OCI-M2 (cell line): Measurements from ENCODE around the gene HDGF.

Experiments used
- DNase-seq: peaks from one replicate; lab custom pipeline; 2025; ENCODE audit not compliant: unreplicated experiment; lab: John Stamatoyannopoulos, UW

HDGF gene

DNA sequence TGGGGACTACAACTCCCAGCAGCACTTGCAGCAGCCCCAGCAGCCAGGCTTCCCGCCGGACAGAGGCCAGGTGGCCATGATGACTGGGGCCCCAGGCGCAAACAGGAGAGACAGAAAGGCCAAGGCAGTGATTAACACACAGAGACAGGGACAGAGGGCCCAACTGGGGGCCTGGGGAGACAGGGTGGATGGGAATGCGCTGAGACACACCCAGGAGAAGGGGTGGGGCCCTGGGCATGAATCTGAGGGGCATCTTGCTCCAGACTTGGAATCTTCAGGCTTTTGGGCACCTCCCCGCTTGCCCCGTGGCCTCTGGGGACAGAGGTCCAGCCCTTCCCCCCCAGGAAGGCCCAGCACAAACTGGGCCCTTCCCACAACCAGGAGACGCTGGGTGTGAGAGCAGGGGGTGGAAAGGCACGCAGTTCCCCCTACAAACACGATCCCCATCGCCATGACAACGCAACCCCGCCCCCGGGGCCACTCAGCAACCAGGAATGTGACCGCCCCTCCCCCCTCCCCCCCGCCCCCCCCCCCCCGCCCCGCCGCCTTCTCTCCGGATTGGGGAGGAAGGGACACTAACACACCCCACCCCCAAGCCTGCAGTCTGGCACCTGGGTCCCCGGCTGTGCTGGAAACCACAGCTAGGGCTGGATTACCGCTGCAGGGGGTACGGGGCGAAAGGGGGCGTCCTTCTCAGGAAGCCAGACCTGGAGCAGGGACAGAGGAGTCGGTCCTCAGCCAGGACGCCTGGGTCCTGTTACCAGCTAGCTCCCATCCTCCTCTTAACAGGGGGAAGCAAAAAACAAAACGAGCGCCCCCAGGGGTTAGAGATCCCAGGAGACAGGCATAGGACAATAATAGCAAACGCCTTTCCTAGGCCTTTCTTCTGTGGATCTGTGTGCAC, 4.5 kb downstream of the HDGF start:
- DNase-seq, result no peak

DNA sequence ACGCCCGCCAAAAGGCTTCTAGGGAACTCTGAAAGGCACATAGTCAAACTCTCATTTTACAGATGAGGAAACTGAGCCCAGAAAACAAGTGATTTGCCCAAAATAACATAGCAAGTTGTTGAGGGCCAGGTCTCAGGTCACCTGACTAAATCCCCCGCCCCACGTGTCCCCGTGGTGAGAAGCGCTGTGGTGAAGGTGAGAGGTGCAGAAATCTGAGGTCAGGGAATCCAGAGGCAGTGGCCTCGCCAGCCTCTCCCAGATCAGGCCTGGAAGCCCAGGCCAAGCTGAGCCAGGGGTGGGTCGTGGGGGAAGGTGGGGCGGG, 5.1 kb downstream of the HDGF start:
- DNase-seq, result no peak

DNA sequence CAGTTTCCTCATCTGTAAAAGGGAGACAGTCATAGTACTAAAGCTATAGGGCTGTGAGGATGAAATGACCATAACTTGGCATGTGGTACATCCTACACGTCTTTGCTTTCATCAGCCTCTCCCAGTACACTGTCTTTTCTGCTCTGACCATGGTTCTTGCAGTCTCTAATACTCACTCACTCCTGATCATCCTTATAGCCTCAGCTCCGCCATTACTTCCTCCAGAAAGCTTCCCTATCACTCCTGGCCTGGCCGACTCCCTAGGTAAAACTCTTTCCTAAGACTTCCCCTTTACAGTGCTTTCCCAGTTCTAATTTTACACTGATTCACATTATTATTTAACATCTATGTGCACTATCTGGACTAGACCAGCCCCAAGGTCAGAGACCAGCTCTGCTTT, 5.6 kb downstream of the HDGF start:
- no peak for DNase-seq

DNA sequence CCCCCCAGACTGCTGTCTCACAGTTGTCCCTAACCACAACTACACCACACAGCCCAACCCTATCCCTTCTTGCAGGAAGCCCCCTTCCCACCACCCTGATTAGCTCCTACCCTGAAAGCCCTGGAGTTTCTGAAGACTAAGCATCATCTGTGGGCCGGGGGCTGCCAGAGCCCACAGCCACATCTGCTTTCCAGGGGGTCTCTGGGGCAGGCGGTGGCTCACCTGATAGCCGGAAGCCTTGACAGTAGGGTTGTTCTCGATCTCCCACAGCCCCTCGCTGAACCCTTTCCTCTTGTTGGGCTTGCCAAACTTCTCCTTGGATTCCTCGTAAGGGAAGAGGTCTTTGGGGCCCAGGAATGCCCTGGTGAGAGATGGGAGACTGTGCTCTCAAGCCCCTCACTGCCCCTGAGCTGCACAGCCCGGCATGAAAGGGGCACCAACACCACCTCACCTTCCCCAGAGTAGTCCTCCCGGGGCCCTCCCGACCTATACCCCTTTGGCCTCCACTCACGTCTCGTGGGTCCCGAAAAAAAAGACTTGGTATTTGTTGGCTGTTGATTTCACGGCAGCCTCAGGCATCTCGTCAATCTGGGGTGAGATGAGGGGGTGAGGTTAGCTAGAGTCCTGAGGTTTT, 6.6 kb downstream of the HDGF start:
- no peak for DNase-seq

DNA sequence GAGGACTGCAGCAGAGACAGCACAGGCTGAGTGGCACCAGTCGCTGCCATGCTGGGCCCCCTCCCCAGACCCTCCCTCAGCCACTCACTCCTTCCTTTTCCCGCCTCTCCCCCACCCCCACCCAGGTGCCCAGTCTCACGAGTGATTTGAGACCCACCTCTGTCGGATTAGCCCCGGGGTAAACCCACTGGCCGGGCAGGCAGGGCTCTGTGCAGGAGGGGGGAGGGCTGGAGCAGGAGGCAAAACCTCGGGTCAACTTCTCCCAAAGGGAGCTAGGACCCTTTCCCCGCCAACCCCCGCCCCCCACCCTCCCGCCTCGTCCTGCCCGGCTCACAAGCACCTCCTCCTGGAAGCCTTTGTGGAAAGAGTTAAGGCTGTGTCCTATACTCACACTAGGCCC, 7.1 kb downstream of the HDGF start:
- no peak for DNase-seq

DNA sequence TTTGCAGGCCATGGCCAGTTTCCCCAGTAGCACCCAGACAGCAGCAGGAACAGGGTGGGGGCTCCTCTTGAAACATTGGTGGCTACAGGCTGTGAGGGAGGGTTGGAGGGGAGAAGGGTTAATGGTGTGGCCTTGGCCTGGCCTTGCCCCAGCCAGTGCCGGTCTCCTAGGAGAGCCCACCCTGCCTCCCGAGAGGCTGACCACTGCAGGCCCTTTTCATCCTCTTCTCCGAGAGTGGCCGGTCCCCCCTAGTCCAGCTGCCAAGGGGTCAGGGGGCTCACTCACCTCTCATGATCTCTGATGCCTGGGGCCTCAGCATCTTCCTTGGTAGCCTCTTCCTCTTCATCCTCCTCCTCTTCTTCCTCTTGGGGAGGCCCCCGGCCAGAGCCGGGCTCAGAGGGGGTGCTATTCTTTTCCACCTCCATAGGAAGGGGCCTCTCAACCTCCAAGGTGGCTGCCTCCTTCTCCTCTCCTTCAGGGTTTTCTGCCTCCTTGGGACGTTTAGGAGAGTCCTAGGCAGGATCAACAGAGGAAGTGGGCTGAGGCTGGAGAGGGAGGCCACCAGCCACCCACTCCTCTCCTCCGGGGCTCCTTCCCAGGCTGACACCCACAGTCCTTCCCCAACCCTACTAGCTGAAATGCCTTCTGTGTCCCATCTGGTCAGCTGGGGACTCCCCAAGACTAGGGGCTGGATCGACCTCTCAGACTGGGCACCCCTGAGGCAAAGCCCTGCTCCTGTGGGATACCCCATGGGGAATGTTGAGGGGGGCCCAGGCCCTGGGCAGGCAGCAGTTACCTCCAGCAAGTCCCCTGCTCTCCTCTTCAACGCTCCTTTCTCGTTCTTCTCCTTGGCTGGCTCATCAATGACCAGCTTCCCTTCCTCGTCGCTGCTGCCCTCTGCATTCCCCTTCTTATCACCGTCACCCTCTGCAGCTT, 7.8 kb downstream of the HDGF start:
- no peak for DNase-seq

DNA sequence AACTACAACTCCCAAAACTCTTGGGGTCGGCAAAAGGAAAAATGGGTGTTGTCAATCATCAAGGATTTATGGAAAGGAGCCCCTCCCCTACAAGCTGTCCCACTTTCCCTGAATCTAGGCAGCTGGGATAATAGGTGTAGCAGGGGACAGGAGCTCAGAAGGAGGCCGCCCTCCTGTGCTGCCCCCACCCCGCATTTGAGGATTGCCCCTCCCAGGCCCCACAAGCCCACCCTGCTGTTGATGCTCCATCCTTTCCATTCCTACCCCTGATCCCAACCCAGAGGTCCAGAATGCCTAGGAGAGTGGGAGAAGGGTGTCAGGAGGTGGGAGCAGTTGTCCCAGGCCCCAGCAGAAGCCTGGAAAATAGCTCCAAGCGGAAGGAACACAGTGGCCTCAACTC, 8.7 kb downstream of the HDGF start:
- DNase-seq, result no peak

DNA sequence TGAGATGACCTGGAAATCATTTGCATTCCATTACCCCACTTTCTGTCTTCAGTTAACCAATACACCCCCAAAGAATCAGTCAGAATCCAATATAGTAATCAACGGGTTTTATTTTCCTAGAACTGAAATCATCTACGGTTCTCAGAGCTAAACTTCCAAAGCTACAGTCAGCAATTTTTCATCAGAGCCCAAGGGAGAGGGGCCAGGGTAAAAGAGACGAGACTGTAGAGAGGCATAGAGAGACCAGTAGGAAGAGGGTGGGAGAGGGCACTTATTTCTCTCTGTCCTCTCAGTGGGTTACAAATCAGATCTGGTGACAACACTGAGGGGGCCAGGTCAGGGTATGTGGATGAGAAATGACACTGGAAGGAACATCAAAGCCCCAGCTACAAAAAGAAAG, 9.5 kb downstream of the HDGF start:
- no peak for DNase-seq

DNA sequence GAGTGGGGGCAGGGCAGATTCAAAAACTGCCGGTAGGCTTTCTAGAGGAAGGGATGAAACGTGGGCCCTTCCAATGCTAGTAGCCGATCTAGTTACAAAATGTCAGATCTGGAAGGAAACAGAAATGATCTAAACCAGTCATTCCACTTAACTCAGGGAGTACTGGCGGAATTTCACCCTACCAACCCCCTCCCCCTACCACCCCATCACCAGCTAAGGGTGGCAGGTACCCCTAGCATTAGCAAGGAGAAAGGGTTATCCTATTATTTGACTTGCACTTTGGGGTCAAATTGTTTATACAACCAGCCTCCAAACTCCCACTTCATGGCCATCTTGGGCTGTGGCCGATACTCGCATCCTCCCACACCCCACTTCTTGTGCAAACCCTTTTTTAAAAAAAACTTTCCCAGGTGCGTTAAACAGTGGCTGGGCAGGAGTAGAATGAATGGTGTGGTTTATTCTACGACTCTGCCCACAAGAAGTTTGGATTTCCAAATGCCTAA, 9.9 kb downstream of the HDGF start:
- no peak for DNase-seq

DNA sequence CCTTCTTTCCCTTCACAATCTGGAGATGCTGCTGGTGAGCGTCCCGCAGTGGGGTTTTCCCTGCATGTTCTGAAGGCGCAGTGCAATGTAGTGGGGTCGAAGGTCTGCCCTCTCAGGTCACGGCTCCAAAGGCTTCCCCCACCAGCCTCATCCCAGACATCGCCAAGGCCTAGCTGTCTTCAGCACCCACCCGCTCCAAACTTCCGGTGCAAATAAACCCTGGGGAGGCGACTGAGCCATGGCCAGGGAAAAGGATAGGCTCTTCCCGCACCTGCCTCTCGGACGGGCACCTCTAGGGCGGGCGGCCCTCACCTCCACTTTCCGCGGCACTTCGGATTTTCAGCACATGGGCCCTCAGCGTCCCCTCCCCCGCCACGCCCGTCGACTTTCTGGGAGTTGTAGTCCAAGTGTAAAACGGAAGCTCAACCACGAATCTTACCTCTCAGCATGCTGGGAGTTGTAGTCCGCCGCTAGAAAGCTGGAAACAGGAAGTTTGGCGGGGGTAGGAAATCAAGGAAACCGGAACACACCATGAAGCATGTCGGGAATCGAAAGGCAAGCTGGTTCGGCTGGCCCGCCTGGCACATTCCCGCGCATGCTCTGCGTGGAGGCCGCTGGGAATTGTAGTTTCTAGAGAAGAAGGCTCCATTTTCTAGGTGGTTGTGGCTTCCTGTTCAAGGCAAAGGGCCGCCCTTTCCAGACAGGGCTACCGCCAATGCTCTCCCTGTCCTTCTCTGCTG, 10.6 kb downstream of the HDGF start, which contains the start of gene MRPL24:
TSS of gene MRPL24 (minus strand) at position 348 of the 740 bp plus-strand sequence. CDS start 2,384 bp downstream, outside the sequence.
- DNase-seq, result peak; percentile 88

DNA sequence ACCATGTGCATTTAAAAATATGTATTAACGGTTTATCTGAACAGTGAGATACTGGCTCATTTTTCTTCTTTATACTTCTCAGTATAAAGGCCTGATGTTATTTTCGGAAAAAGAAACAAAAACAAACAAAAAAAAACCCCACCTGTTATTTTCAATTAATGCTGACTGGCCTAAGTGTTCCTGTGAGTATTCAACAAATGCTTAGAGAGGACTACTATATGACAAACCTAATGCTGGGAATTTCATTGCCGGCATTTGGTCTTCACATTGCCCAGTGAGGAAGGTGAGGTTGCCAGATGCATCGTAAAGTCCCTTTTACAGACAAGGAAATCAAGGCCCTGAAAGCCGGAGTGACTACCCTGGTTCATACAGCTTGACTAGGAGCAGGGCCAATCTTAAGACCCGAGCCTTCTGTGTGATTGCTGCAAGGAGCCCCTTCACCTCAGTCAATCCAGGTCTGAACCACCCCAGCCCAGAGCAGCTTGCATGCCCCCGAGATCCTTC, 11.2 kb downstream of the HDGF start:
- no peak for DNase-seq

DNA sequence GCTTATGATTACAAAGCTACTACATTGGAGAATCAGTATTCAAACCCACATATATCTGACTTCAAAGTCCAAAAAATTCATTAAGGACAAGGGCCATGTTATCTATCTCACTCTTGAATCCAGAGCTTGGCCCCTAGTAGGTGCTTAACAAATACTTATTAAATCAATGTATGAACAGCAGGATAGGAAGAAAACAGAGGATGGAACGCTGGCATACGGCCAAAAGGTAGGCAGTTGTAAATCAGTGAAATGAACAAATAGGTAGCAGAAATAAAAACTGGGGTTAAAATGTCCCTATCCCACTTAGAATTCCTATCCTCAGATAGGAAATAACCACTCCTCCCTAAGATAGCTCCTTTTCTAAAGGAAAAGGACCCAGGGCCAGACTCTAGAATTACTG, 12.6 kb downstream of the HDGF start:
- no peak for DNase-seq

DNA sequence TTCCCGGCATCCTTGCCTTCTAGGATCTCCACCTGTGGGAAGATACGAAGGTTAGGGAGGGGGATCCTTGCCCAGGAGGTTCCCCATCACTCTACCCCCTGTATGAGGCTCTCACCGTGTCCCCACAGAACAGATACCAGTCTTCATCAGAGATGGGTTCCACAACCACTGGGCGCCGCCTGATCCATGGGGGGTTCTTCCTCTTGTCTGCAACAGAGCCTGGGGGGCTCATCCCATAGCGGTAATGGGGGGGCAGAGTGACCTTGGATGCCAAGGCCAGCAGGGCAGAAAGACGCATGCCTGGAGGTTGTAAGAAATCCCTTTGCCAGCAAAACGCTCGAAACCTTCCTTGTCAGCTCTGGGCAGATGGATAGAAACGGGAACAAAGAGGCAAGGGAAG, 13.1 kb downstream of the HDGF start:
- no peak for DNase-seq

DNA sequence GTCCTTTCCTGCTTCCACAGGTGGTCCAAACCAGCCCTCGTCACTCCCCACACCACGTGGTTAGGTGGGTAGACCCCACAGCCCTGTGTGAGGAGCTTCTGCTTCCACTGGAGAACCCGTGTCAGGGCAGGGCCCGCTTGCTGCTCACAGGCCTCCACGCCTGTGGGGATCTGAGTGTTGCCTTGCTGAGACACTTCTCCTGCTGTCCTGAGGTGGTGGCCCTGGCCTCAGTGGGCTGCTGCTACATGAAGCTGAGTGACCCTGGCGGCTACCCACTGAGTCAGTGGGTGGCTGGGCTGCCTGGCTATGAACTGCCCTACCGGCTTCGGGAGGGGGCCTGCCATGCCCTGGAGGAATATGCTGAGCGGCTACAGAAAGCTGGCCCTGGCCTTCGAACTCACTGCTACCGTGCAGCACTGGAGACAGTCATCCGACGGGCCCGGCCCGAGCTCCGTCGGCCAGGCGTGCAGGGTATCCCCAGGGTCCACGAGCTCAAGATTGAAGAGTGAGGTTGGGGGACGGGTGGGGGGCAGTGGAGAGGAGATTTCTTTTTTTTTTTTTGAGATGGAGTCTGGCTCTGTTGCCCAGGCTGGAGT, 17.4 kb downstream of the HDGF start:
- DNase-seq, result no peak

DNA sequence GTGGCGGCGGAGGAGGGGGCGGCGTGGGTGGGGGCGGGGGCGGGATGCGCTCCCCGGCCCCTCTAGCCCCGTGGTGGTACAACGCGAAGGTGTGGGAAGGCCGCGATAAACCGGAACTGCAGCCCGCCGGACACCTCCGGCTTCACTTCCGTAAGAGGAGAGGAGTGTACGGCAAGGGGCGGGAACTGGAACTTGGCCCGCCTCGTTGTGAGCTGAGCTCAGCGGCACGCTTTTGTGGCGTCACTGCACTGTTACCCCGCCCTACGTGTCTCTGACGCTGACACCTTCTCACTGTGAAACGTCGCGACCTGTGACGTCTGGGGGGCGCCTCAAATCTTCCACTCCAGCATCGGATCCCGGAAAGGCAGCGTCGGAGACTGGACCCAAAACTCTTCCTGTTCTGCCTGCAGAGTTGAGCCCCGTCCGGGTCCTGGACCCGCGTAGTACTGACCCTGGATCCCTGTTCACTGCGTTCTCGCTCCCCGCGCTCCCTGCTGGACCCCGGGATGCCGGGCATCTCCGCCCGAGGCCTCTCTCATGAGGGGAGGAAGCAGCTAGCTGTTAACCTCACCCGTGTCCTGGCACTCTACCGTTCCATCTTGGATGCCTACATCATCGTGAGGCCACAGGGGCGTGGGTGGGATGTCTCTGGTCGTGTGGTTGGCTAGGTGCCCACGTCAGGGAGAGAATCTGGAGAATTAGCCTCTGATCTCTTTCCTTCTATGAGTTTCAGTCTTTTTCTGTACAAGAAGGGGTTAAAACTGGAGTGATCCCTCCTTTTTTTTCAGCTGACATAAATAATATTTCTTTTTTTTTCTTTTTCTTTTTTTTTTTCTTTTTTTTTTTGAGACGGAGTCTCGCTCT, 22.6 kb downstream of the HDGF start, which contains the start of gene ISG20L2:
TSS of gene ISG20L2 (minus strand) at position 168 of the 864 bp plus-strand sequence. CDS start 1,114 bp downstream, outside the sequence.
- peak; percentile 71 for DNase-seq

DNA sequence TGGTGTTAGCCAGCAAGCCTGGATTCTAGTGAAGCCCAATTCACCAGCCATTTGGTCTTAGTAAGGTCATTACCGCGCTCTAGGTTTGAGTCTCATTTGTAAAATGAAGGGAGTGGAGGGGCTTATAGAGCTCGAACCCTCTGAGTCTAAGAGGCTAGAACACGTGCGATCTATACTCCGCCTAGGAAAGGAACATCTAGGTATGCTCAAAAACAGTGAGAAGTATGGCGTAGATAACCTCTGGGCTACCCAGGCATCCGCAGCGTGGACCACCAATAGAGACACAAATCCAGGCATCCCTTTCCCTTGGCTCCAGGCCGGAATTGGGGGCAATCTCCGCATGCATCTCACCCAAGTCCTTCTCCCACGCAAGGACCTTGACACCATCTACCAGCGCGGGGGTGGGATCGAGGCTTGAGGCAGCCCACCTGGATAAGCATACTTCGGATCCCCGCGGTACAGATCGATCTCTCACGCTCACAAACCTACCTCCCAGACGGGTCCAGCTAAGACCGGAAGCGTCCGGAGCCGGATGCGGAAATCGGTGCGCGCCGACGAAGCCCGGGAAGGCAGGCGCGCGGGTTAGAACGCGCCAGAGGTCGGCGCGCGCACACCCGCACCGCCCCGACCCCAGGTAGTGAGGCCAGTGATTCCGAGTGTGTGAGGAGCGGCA, 23.4 kb downstream of the HDGF start, which contains the start of gene METTL25B:
TSS of gene METTL25B (plus strand) at position 544 of the 673 bp plus-strand sequence. CDS start 636 bp downstream, outside the sequence.
- DNase-seq, result no peak

DNA sequence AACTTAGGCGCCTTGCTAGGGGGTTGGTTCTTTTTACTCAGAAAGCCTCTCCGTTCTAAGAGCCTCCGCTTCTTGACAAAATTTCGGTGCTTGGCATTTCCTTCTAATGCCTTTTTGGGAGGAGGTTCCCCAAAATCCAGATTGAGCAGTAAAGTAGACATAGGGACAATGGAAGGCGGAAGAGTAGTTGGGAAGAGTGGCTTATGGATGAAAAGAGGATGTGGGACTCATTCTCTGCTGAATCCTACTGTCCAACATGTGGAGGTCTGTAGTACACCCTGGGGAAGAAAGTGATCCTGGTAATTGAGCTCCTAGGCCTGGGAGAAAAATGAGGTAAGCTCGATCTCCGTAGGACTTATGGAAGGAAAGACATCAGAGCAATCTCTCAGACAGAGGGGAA, 24.0 kb downstream of the HDGF start:
- no peak for DNase-seq

DNA sequence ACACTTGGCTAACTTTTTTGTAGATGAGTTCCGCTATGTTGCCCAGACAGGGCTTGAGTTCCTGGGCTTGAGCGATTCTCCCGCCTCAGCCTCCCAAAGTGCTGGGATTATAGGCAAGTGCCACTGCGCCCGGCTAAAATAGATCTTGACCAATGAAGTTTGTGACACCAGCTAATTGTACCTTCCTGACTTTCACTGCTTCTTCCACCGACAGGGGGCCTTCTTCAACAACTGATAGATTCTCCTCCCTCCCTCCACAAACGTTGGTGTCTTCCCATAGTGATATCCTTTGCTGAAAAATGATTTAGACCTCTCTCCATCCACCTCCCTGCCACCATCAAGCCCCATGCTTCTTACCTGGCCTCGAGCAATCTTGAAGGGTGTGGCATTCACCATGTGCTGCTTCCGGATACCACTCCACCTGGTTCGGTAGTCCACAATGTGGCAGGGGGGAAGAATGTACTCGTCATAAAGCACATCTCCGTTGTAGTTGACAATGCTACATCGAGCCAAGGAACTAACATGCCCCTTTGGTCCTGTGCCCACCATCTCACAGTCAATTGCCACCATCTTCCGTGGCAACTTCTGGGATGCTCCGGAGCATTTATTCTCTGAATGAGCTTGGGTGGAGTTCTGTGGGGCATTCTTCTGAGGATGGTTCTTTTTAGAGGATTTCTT, 24.8 kb downstream of the HDGF start:
- peak; percentile 29 for DNase-seq
